IMR-90 (cell line): ENCODE data around the gene MYDGF. TPM values are rescaled to one million over a fixed set of nuclear protein-coding genes. Genes with fewer than 3 reads are reported as not detected.
A peak's percentile ranks its signal among the peaks of the same experiment; 100 is the strongest.

Experiments used
- ATAC-seq: fragments of 200-7000 bp; cut with Tn5 transposase; 2 replicates; pipeline ENCODE4 v1.9.1; 2020; ENCODE audit warnings: low read depth, mild to moderate bottlenecking, moderate library complexity
- BruUV-seq: library from RNA; stranded (reverse); fragments of 400-500 nt; replicated peaks from 2 replicates; lab custom pipeline; 2021; lab: Mats Ljungman, UMichigan
- CTCF ChIA-PET: fragments of 300-600 bp; formaldehyde crosslinking; extraction: SDS; loops from one replicate; lab custom pipeline; 2021; ENCODE audit warnings: antibody characterized with exemption; lab: Yijun Ruan, JAX
- POLR2A ChIA-PET: fragments of 300-600 bp; sonication (Branson Sonifier 250); formaldehyde crosslinking; loops from one replicate; lab custom pipeline; 2022; ENCODE audit warnings: antibody characterized with exemption; ENCODE audit not compliant: unreplicated experiment; lab: Charles Lee
- DNase-seq: peaks from one replicate; pipeline ENCODE4 v3.0.0; 2013
- H2AFZ ChIP-seq: replicated peaks from 2 replicates; pipeline ENCODE3; 2013; ENCODE audit warnings: low read length, mild to moderate bottlenecking; ENCODE audit not compliant: poor library complexity
- H2AK5ac ChIP-seq: 2 replicates; pipeline ENCODE4 v1.6.1; 2013; ENCODE audit warnings: low read depth, low read length, inconsistent platforms
- H2AK9ac ChIP-seq: replicated peaks from 2 replicates; pipeline ENCODE3; 2013; ENCODE audit warnings: mild to moderate bottlenecking, low read depth, low read length, moderate library complexity; ENCODE audit not compliant: poor library complexity
- H2BK120ac ChIP-seq: 2 replicates; pipeline ENCODE4 v1.6.1; 2013; ENCODE audit warnings: low read depth, low read length, inconsistent platforms
- H2BK15ac ChIP-seq: 3 replicates; pipeline ENCODE4 v1.6.1; 2013; ENCODE audit warnings: low read depth, low read length, inconsistent platforms
- H2BK20ac ChIP-seq: 2 replicates; pipeline ENCODE4 v1.6.1; 2013; ENCODE audit warnings: low read depth, mild to moderate bottlenecking, inconsistent platforms, low read length, moderate library complexity
- H2BK5ac ChIP-seq: 2 replicates; pipeline ENCODE4 v1.6.1; 2013; ENCODE audit warnings: mild to moderate bottlenecking, low read depth, low read length, inconsistent platforms; ENCODE audit not compliant: poor library complexity, severe bottlenecking
- H3K14ac ChIP-seq: replicated peaks from 2 replicates; pipeline ENCODE4 v1.6.1; 2013; ENCODE audit warnings: low read depth, low read length, inconsistent platforms
- H3K18ac ChIP-seq: 2 replicates; pipeline ENCODE4 v1.6.1; 2013; ENCODE audit warnings: low read depth, low read length, control low read depth
- H3K23ac ChIP-seq: 2 replicates; pipeline ENCODE4 v1.6.1; 2013; ENCODE audit warnings: low read depth, low read length, inconsistent platforms
- H3K27ac ChIP-seq: 2 replicates; pipeline ENCODE4 v1.5.1; 2013; ENCODE audit warnings: mild to moderate bottlenecking, control low read depth, low read length; ENCODE audit not compliant: insufficient read depth
- H3K27me3 ChIP-seq: 2 replicates; pipeline ENCODE4 v1.6.1; 2013; ENCODE audit warnings: low read length; ENCODE audit not compliant: control insufficient read depth, insufficient read depth
- H3K36me3 ChIP-seq: 2 replicates; pipeline ENCODE4 v1.6.1; 2013; ENCODE audit warnings: low read length, mixed read lengths; ENCODE audit not compliant: control insufficient read depth, insufficient read depth
- H3K4ac ChIP-seq: 2 replicates; pipeline ENCODE4 v1.6.1; 2013; ENCODE audit warnings: low read depth, low read length, inconsistent platforms
- H3K4me1 ChIP-seq: 2 replicates; pipeline ENCODE4 v1.6.1; 2013; ENCODE audit warnings: low read length, mixed read lengths; ENCODE audit not compliant: control insufficient read depth, insufficient read depth
- H3K4me2 ChIP-seq: 2 replicates; pipeline ENCODE4 v1.6.1; 2013; ENCODE audit warnings: low read depth, mild to moderate bottlenecking, control low read depth, low read length, moderate library complexity
- H3K4me3 ChIP-seq: 2 replicates; pipeline ENCODE4 v1.5.1; 2013; ENCODE audit warnings: low read depth, mild to moderate bottlenecking, control low read depth, low read length, moderate library complexity; ENCODE audit not compliant: insufficient read depth
- H3K56ac ChIP-seq: 2 replicates; pipeline ENCODE4 v1.6.1; 2013; ENCODE audit warnings: low read length, inconsistent platforms; ENCODE audit not compliant: insufficient read depth; ENCODE audit errors: extremely low read depth
- H3K79me1 ChIP-seq, 2 experiments: 2 replicates each; pipeline ENCODE4 v1.6.1; 2013; ENCODE audit warnings: low read length in 2 of 2, inconsistent platforms in 1 of 2, low read depth in 1 of 2
- H3K9ac ChIP-seq: 2 replicates; pipeline ENCODE4 v1.6.1; 2013; ENCODE audit warnings: low read depth, low read length, control low read depth
- H3K9me1 ChIP-seq: 2 replicates; pipeline ENCODE4 v1.6.1; 2013; ENCODE audit warnings: low read length, inconsistent platforms; ENCODE audit not compliant: insufficient read depth
- H3K9me3 ChIP-seq: 2 replicates; pipeline ENCODE4 v1.6.1; 2013; ENCODE audit warnings: low read length; ENCODE audit not compliant: control insufficient read depth, insufficient read depth
- H4K20me1 ChIP-seq: 2 replicates; pipeline ENCODE4 v1.6.1; 2013; ENCODE audit warnings: low read length, inconsistent platforms; ENCODE audit not compliant: insufficient read depth
- H4K5ac ChIP-seq: 2 replicates; pipeline ENCODE4 v1.6.1; 2013; ENCODE audit warnings: mild to moderate bottlenecking, low read depth, low read length, control low read depth
- H4K8ac ChIP-seq, 2 experiments: 2 replicates each; pipeline ENCODE4 v1.6.1; 2013; ENCODE audit warnings: low read depth in 2 of 2, low read length in 2 of 2, control low read depth in 1 of 2, inconsistent platforms in 1 of 2
- H4K91ac ChIP-seq: 2 replicates; pipeline ENCODE4 v1.6.1; 2013; ENCODE audit warnings: low read depth, low read length, inconsistent platforms; ENCODE audit not compliant: insufficient read depth
- MAFK ChIP-seq: IDR thresholded peaks from 2 replicates; pipeline ENCODE4 v1.6.1; 2012; ENCODE audit warnings: low read depth, low read length, improper control_type of control experiment
- MAZ ChIP-seq: IDR thresholded peaks from 2 replicates; pipeline ENCODE4 v1.6.1; 2012; ENCODE audit warnings: low read depth, mild to moderate bottlenecking, low read length, improper control_type of control experiment, moderate library complexity, borderline replicate concordance
- POLR2A ChIP-seq: IDR thresholded peaks from 2 replicates; pipeline ENCODE4 v1.6.1; 2012; ENCODE audit warnings: mild to moderate bottlenecking, low read depth, low read length
- WGBS, 2 experiments: methylation state at CpG; one replicate each; pipeline versions ENCODE4 v1.1.5 to v1.1.7; 2013; ENCODE audit warnings: missing lambda C conversion rate in 2 of 2; ENCODE audit not compliant: insufficient read length in 1 of 2; ENCODE audit errors: extremely low coverage in 2 of 2; 5-methylcytosine and 5-hydroxymethylcytosine counted together
- dilution Hi-C: fragments of 300-500 bp; cut with HindIII; formaldehyde crosslinking; loops from one replicate; pipeline ENCODE4 v1.14.3; 2018; ENCODE audit warnings: low sequenced_read_pairs; ENCODE audit not compliant: unreplicated experiment
- in situ Hi-C: fragments of 300-500 bp; cut with MboI; formaldehyde crosslinking; loops from 3 replicates; pipeline ENCODE4 v1.14.3; 2019; ENCODE audit warnings: low sequenced_read_pairs, inconsistent platforms, mixed read lengths
- intact Hi-C: fragments of 100-400 bp; cut with micrococcal nuclease; formaldehyde crosslinking; loops from 2 replicates; pipeline ENCODE4 v1.10.0; 2022
- polyA plus RNA-seq, 3 experiments: library from polyadenylated mRNA; depleted of rRNA; stranded (reverse); fragments of >200 nt; gene quantifications; 2 replicates each; pipeline ENCODE4 v1.2.3, GENCODE V29; 2012; ENCODE audit warnings: low replicate concordance in 1 of 3
- total RNA-seq: library from RNA; depleted of rRNA; stranded (reverse); fragments of >200 nt; gene quantifications from 2 replicates; pipeline ENCODE4 v1.2.3, GENCODE V29; 2012
- TF ChIP-seq, protein P1 (sequence below): conservative IDR thresholded peaks from 2 replicates; pipeline ENCODE4 v1.5.1; 2012; ENCODE audit warnings: mild to moderate bottlenecking, low read depth, low read length, improper control_type of control experiment

MYDGF gene
- total and polyA plus RNA-seq, 2 of the 4 experiments (the other 2 are of a cell fraction) = 203 to 310 TPM

DNA sequence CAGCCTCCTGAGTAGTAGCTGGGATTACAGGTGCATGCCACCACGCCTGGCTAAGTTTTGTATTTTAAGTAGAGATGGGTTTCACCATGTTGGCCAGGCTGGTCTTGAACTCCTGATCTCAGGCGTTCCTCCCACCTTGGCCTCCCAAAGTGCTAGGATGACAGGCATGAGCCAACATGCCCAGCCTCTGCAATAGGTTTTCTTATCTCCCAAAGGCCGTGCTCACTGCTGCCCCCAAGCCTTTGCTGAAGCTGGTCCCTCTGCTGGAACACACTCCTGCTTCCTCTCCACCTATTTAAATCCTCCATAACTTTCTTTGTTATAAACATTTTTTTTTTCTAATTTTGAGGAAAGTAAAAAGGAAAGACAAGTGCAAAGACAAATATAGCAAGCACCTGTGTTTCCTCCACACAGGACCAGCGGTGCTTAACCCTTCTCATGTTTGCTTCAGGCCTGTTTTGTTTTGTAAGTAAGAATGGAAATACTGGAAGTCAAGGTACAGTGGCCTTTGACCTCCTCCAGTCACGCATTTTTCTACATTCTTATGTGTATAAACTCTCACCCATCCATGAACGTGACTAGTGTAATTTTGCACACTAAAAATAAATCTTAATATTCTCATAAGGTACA lies 45.3 kb downstream of the MYDGF start:
- H4K20me1 ChIP-seq = no peaks in the 10 kb centered on the region
- H3K36me3 ChIP-seq = no peaks in the 10 kb centered on the region
- no peak overlapping the region for H4K5ac ChIP-seq
- no peak overlapping the region for H2BK5ac ChIP-seq
- dilution Hi-C loops (no loop called here), in situ Hi-C loops (no loop called here), intact Hi-C loops (no loop called here)
- DNase-seq (peak; percentile 32), ATAC-seq (peak; percentile 75)
- no peak overlapping the region for H2BK20ac ChIP-seq
- H3K4ac ChIP-seq = no peak overlapping the region
- H3K27ac ChIP-seq = no peak overlapping the region
- TF ChIP-seq MAFK (no peak), MAZ (no peak), POLR2A (no peak)
- TF ChIP-seq, protein P1, sequence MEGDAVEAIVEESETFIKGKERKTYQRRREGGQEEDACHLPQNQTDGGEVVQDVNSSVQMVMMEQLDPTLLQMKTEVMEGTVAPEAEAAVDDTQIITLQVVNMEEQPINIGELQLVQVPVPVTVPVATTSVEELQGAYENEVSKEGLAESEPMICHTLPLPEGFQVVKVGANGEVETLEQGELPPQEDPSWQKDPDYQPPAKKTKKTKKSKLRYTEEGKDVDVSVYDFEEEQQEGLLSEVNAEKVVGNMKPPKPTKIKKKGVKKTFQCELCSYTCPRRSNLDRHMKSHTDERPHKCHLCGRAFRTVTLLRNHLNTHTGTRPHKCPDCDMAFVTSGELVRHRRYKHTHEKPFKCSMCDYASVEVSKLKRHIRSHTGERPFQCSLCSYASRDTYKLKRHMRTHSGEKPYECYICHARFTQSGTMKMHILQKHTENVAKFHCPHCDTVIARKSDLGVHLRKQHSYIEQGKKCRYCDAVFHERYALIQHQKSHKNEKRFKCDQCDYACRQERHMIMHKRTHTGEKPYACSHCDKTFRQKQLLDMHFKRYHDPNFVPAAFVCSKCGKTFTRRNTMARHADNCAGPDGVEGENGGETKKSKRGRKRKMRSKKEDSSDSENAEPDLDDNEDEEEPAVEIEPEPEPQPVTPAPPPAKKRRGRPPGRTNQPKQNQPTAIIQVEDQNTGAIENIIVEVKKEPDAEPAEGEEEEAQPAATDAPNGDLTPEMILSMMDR = peak; percentile 35
- H3K56ac ChIP-seq = no peak overlapping the region
- no peak overlapping the region for H3K14ac ChIP-seq
- H2AK9ac ChIP-seq = no peak overlapping the region
- peaks cover 22% of the 10 kb centered on the region for H3K27me3 ChIP-seq
- H2AFZ ChIP-seq = peak overlapping the region; percentile 14
- H3K79me1 ChIP-seq = no peaks in the 10 kb centered on the region
- H3K18ac ChIP-seq = no peak overlapping the region
- H2BK120ac ChIP-seq = no peak overlapping the region
- BruUV-seq = no TSS peak
- ChIA-PET CTCF (interaction anchor here (0.8 kb wide), 1 partner anchor 10 kb away, joined by 4 read pairs; no protein-coding TSS in a partner anchor), POLR2A (no interaction called here)
- no peak overlapping the region for H4K91ac ChIP-seq
- no peak overlapping the region for H3K4me2 ChIP-seq
- no peak overlapping the region for H3K9ac ChIP-seq
- no peak overlapping the region for H3K4me3 ChIP-seq
- no peaks in the 10 kb centered on the region for H3K4me1 ChIP-seq
- peaks cover 2% of the 10 kb centered on the region; the same call in 1 of the 2 replicates for H3K9me3 ChIP-seq
- no peaks in the 10 kb centered on the region for H3K9me1 ChIP-seq
- no peak overlapping the region for H4K8ac ChIP-seq
- no CpG with 5 or more reads among the region's 6 CpGs for WGBS, 2 experiments
- no peak overlapping the region for H2BK15ac ChIP-seq
- no peak overlapping the region for H2AK5ac ChIP-seq
- H3K23ac ChIP-seq = no peak overlapping the region
